GM10266 (cell line): ENCODE data around the gene IL26.
"Not testable (repeated sequence)": the region's sequence is repeated elsewhere in the genome, so short reads cannot be mapped to it uniquely, and the experiment has no call there.

Source experiments
- DNase-seq: peaks from one replicate; pipeline ENCODE4 v3.0.0; 2012; ENCODE audit errors: extremely low spot score
- TF ChIP-seq, protein P1 (sequence below): IDR thresholded peaks from 2 replicates; pipeline ENCODE4 v1.5.1; 2012; ENCODE audit warnings: mild to moderate bottlenecking, low read depth; ENCODE audit not compliant: control insufficient read depth, insufficient read depth; ENCODE audit errors: missing control alignments

IL26 gene

GRCh38 chr12:68178774-68179439 lies 46.7 kb downstream of the IL26 start:
- TF ChIP-seq, protein P1, sequence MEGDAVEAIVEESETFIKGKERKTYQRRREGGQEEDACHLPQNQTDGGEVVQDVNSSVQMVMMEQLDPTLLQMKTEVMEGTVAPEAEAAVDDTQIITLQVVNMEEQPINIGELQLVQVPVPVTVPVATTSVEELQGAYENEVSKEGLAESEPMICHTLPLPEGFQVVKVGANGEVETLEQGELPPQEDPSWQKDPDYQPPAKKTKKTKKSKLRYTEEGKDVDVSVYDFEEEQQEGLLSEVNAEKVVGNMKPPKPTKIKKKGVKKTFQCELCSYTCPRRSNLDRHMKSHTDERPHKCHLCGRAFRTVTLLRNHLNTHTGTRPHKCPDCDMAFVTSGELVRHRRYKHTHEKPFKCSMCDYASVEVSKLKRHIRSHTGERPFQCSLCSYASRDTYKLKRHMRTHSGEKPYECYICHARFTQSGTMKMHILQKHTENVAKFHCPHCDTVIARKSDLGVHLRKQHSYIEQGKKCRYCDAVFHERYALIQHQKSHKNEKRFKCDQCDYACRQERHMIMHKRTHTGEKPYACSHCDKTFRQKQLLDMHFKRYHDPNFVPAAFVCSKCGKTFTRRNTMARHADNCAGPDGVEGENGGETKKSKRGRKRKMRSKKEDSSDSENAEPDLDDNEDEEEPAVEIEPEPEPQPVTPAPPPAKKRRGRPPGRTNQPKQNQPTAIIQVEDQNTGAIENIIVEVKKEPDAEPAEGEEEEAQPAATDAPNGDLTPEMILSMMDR = no peak
- no peak for DNase-seq

- no peak for DNase-seq
- TF ChIP-seq, protein P1 = no peak
These were observed 47.4 kb downstream of the IL26 start for GRCh38 chr12:68178184-68178583.

- TF ChIP-seq, protein P1 = no peak
- no peak for DNase-seq
These were observed 48.0 kb downstream of the IL26 start for GRCh38 chr12:68177562-68177961.

DNA sequence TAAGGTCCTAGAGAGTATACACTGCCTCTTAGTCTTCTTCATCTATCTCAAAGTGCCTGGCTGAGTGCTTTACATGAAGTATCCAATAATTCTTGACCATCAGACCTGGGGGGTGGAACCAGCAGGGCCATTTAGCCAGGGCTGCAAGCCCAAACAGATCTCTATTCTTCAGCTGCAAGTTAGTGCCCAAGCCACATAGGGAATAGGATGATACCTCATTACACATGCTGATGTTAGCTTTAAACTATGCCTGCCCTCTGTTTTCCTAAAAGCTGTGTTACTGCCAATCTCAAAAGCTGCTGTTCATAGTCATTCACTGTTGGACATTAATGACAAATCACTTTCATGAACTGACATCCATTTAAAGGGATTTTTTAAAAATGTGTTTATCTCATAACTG lies 49.4 kb downstream of the IL26 start:
- DNase-seq = no peak
- TF ChIP-seq, protein P1 = no peak

DNA sequence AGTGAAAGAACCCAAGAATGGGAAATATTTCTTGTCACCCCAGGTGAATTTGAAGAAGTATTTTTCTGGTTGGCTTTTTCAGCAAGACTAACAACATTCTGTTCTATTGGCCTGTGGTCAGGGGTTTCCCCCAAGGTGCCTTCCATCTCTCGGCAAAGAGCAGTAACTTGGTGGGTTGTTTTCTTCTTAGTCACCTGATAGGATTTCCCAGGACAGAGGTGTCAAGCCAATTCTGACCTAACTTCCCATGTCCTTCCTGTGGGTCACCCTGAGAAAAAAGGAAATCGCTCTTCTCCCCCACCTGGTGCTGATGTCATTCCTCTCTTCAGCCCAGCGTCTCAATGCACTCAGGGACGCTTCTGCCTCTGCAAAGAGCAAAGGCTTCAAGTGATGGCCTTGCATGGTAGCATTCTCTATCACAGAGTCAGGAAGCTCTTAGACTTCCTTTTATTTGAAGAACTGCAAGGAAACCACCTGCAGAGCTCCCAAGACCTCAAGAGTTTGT lies 50.0 kb downstream of the IL26 start:
- peak; percentile 63 for DNase-seq
- TF ChIP-seq, protein P1 = no peak

DNA sequence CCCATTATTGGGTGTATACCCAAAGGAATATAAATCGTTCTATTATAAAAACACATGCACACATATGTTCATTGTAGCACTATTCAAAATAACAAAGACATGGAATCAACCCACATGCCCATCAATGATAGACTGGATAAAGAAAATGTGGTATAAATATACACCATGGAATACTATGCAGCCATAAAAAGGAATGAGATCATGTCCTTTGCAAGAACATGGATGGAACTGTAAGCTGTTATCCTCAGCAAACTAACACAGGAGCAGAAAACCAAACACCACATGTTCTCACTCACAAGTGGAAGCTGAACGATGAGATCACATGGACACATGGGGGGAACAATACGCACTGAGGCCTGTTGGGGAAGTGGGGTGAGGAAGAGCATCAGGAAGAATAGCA lies 50.8 kb downstream of the IL26 start:
- DNase-seq = not testable (repeated sequence)

DNA sequence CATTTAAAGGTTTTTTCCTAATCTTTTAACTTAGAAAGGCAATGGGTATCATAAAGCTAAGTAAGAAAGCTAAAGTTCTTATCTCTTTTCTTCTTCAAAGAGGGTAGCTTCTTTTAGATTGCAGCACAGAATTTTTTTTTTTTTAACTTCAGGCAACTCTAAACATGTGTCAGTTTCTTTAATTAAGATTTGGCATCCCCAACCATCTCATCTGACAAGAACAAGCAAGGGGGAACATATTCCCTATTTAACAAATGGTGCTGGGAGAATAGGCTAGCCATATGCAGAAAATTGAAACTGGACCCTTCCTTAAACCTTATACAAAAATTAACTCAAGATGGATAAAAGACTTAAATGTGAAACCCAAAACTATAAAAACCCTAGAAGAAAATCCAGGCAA lies 51.8 kb downstream of the IL26 start:
- TF ChIP-seq, protein P1 = no peak
- DNase-seq = no peak

- TF ChIP-seq, protein P1 = no peak
- no peak for DNase-seq
These were observed 54.9 kb downstream of the IL26 start for GRCh38 chr12:68170726-68171125.
